HCT116 (cell line): ENCODE measurements around the gene CCNJL. TPM values are rescaled to one million over a fixed set of nuclear protein-coding genes. Genes with fewer than 3 reads are reported as not detected.

ENCODE experiments used
- ATAC-seq: fragments of 200-7000 bp; cut with Tn5 transposase; 2 replicates; pipeline ENCODE4 v1.9.1; 2020; ENCODE audit warnings: mild to moderate bottlenecking, moderate library complexity
- BruUV-seq: library from RNA; stranded (reverse); fragments of 400-500 nt; replicated peaks from 2 replicates; lab custom pipeline; 2021; lab: Mats Ljungman, UMichigan
- CTCF ChIA-PET: fragments of 300-600 bp; sonication (Branson Sonifier 250); formaldehyde crosslinking; loops from one replicate; lab custom pipeline; 2021; ENCODE audit warnings: antibody characterized with exemption; lab: Charles Lee
- POLR2A ChIA-PET: fragments of 300-600, 350-600 bp; sonication (Branson Sonifier 250); formaldehyde crosslinking; loops from one replicate; lab custom pipeline; 2021; ENCODE audit warnings: antibody characterized with exemption; lab: Charles Lee
- RAD21 ChIA-PET, 2 experiments: fragments of 300-600 bp; sonication (Branson Sonifier 250); formaldehyde crosslinking; loops; one replicate each; lab custom pipeline; 2023; ENCODE audit warnings: low total read pairs in 2 of 2; ENCODE audit not compliant: uncharacterized antibody in 2 of 2, unreplicated experiment in 2 of 2, low non-redundant PET in 1 of 2; lab: Charles Lee
- DNase-seq: peaks from one replicate; pipeline ENCODE4 v3.0.0-alpha.2; 2010; ENCODE audit warnings: low read depth, low spot score
- H2AFZ ChIP-seq: fragments of 200-600 bp; shearing (Covaris generic), sonication (generic); 2 replicates; pipeline ENCODE4 v1.6.1; 2017; ENCODE audit warnings: low read depth, mixed run types, mixed read lengths, antibody characterized with exemption, low read length; ENCODE audit not compliant: poor library complexity, severe bottlenecking
- H3K27ac ChIP-seq: 2 replicates; pipeline ENCODE4 v1.5.1; 2012; ENCODE audit warnings: low read depth, low read length
- H3K27me3 ChIP-seq: fragments of 200-600 bp; sonication (generic); 2 replicates; pipeline ENCODE4 v1.6.1; 2016; ENCODE audit warnings: mixed run types, low read length, mixed read lengths; ENCODE audit not compliant: insufficient read depth
- H3K36me3 ChIP-seq, 2 experiments: fragments of 200-500 bp in 1 of 2; fragments of 200-600 bp in 1 of 2; sonication (Bioruptor generic) in 1 of 2; sonication (generic) in 1 of 2; 2 replicates each; pipeline versions ENCODE4 v1.5.1 to v1.6.1; 2014 to 2016; ENCODE audit warnings: low read length in 2 of 2, inconsistent platforms in 1 of 2, mixed read lengths in 1 of 2, mixed run types in 1 of 2; ENCODE audit not compliant: insufficient read depth in 2 of 2, control insufficient read depth in 1 of 2
- H3K4me1 ChIP-seq, 2 experiments: fragments of 200-600 bp in 1 of 2; sonication (generic) in 1 of 2; 2 replicates each; pipeline versions ENCODE4 v1.5.1 to v1.6.1; 2012 to 2017; ENCODE audit warnings: low read length in 2 of 2, inconsistent platforms in 1 of 2, mild to moderate bottlenecking in 1 of 2, mixed read lengths in 1 of 2, mixed run types in 1 of 2, moderate library complexity in 1 of 2; ENCODE audit not compliant: insufficient read depth in 2 of 2, control insufficient read depth in 1 of 2
- H3K4me2 ChIP-seq: fragments of 200-600 bp; sonication (generic); 2 replicates; pipeline ENCODE4 v1.6.1; 2017; ENCODE audit warnings: mixed run types, low read length, mixed read lengths
- H3K4me3 ChIP-seq, 2 experiments: fragments of 200-600 bp in 1 of 2; sonication (generic) in 1 of 2; replicated peaks in 1 of 2; 2 replicates each; pipeline ENCODE4 v1.5.1; 2011 to 2016; ENCODE audit warnings: low read length in 2 of 2, control low read depth in 1 of 2, low read depth in 1 of 2, mild to moderate bottlenecking in 1 of 2, mixed read lengths in 1 of 2, mixed run types in 1 of 2
- H3K79me2 ChIP-seq: fragments of 200-600 bp; sonication (generic); 2 replicates; pipeline ENCODE4 v1.6.1; 2017; ENCODE audit warnings: mild to moderate bottlenecking, mixed run types, low read length, moderate library complexity, mixed read lengths; ENCODE audit not compliant: insufficient read depth
- H3K9ac ChIP-seq: fragments of 200-600 bp; sonication (generic); 2 replicates; pipeline ENCODE4 v1.6.1; 2016; ENCODE audit warnings: low read length, mixed read lengths
- H3K9me2 ChIP-seq: fragments of 200-600 bp; sonication (generic), shearing (Covaris generic); 2 replicates; pipeline ENCODE4 v1.6.1; 2017; ENCODE audit warnings: mixed run types, mild to moderate bottlenecking, moderate library complexity; ENCODE audit not compliant: insufficient read depth
- H3K9me3 ChIP-seq, 2 experiments: fragments of 200-500 bp in 1 of 2; fragments of 200-600 bp in 1 of 2; sonication (Bioruptor generic) in 1 of 2; sonication (generic) in 1 of 2; 2 replicates each; pipeline ENCODE4 v1.6.1; 2014 to 2017; ENCODE audit warnings: low read length in 2 of 2, mixed read lengths in 2 of 2, inconsistent platforms in 1 of 2, low read depth in 1 of 2, mild to moderate bottlenecking in 1 of 2, mixed run types in 1 of 2, moderate library complexity in 1 of 2; ENCODE audit not compliant: control insufficient read depth in 1 of 2, insufficient read depth in 1 of 2
- H4K20me1 ChIP-seq: fragments of 200-600 bp; sonication (generic), shearing (Covaris generic); 2 replicates; pipeline ENCODE4 v1.6.1; 2017; ENCODE audit warnings: mixed run types, mild to moderate bottlenecking, moderate library complexity; ENCODE audit not compliant: insufficient read depth
- ATF3 ChIP-seq: IDR thresholded peaks from 2 replicates; pipeline ENCODE4 v1.6.1; 2012
- CBX3 ChIP-seq: IDR thresholded peaks from 2 replicates; pipeline ENCODE4 v1.6.1; 2012; ENCODE audit warnings: low read depth
- ELF1 ChIP-seq: IDR thresholded peaks from 2 replicates; pipeline ENCODE4 v1.6.1; 2012; ENCODE audit warnings: low read depth, borderline replicate concordance
- EZH2 ChIP-seq: fragments of 200-600 bp; sonication (generic); IDR thresholded peaks from 2 replicates; pipeline ENCODE4 v1.6.1; 2017; ENCODE audit warnings: antibody characterized with exemption, mixed run types
- FOSL1 ChIP-seq: IDR thresholded peaks from 2 replicates; pipeline ENCODE4 v1.6.1; 2012; ENCODE audit warnings: low read depth
- RAD21 ChIP-seq: IDR thresholded peaks from 2 replicates; pipeline ENCODE4 v1.6.1; 2012; ENCODE audit warnings: low read depth, mild to moderate bottlenecking
- REST ChIP-seq: IDR thresholded peaks from 2 replicates; pipeline ENCODE4 v1.6.1; 2012; ENCODE audit warnings: low read depth
- SP1 ChIP-seq: IDR thresholded peaks from 2 replicates; pipeline ENCODE4 v1.6.1; 2012; ENCODE audit warnings: low read depth
- YY1 ChIP-seq: IDR thresholded peaks from 2 replicates; pipeline ENCODE4 v1.6.1; 2011; ENCODE audit warnings: low read length, low read depth, moderate library complexity, mild to moderate bottlenecking; ENCODE audit not compliant: insufficient replicate concordance; ENCODE audit errors: extremely low read depth
- ZBTB33 ChIP-seq: IDR thresholded peaks from 2 replicates; pipeline ENCODE4 v1.6.1; 2011; ENCODE audit warnings: mild to moderate bottlenecking, low read length, moderate library complexity; ENCODE audit not compliant: insufficient replicate concordance; ENCODE audit errors: extremely low read depth
- ZFX ChIP-seq: fragments of 450-650 bp; IDR thresholded peaks from 2 replicates; pipeline ENCODE4 v1.6.1; 2017
- intact Hi-C: fragments of 100-400 bp; cut with micrococcal nuclease; formaldehyde crosslinking; loops from 2 replicates; pipeline ENCODE4 v1.10.0; 2022
- total RNA-seq: library from RNA; stranded (reverse); gene quantifications from one replicate; pipeline ENCODE4 v1.2.1, GENCODE V29; 2021; ENCODE audit not compliant: unreplicated experiment

CCNJL gene
- total RNA-seq, 1 experiment from 2014 or later = 2.9 TPM

- TF ChIP-seq SP1 (no peak), RAD21 (no peak), YY1 (no peak), ATF3 (no peak), CBX3 (no peak), EZH2 (no peak), ELF1 (no peak), FOSL1 (no peak), ZFX (no peak), REST (no peak), ZBTB33 (no peak)
- BruUV-seq = no TSS peak
- Histone ChIP-seq H2AFZ (no peak overlapping the region), H3K9me2 (no peaks in the 10 kb centered on the region), H3K4me1 (no peaks in the 10 kb centered on the region), H3K79me2 (no peaks in the 10 kb centered on the region), H3K9ac (no peak overlapping the region), H3K4me3 (no peak overlapping the region), H3K9me3 (no peaks in the 10 kb centered on the region), H3K27ac (no peak overlapping the region), H3K36me3 (no peaks in the 10 kb centered on the region), H3K4me2 (no peak overlapping the region), H4K20me1 (no peaks in the 10 kb centered on the region), H3K27me3 (no peaks in the 10 kb centered on the region)
- DNase-seq = no peak
- CTCF ChIA-PET = interaction anchor here (1.1 kb wide), 2 partner anchors 12 to 34 kb away, joined by 3 read pairs; no protein-coding TSS in a partner anchor
- intact Hi-C loops = no loop called here
- POLR2A ChIA-PET = no interaction called here
- ATAC-seq = no peak
- RAD21 ChIA-PET = no interaction called here
Measured at GRCh38 chr5:160357394-160357793, 45.0 kb upstream of the CCNJL start.
